NB4 (cell line): Measurements from ENCODE around the gene CENPF.

Source experiments
- DNase-seq: peaks from one replicate; pipeline ENCODE4 v3.0.0; 2010; ENCODE audit warnings: low read depth
- H3K4me3 ChIP-seq: one replicate; pipeline ENCODE4 v1.5.1; 2011; ENCODE audit warnings: mild to moderate bottlenecking, low read depth, low read length, moderate library complexity
- MYC ChIP-seq: IDR thresholded peaks from 2 replicates; pipeline ENCODE4 v1.6.1; 2011; ENCODE audit warnings: low read depth, low read length
- POLR2A ChIP-seq: IDR thresholded peaks from 2 replicates; pipeline ENCODE4 v1.6.1; 2011; ENCODE audit warnings: mild to moderate bottlenecking; ENCODE audit not compliant: insufficient read length; ENCODE audit errors: extremely low read depth
- TF ChIP-seq, protein P1 (sequence below): IDR thresholded peaks from one replicate; pipeline ENCODE4 v1.5.1; 2012; ENCODE audit warnings: low read depth, low read length
- TF ChIP-seq, protein P2 (sequence below): IDR thresholded peaks from 2 replicates; pipeline ENCODE4 v1.6.1; 2011; ENCODE audit warnings: low read depth, low read length

The CENPF gene

DNA sequence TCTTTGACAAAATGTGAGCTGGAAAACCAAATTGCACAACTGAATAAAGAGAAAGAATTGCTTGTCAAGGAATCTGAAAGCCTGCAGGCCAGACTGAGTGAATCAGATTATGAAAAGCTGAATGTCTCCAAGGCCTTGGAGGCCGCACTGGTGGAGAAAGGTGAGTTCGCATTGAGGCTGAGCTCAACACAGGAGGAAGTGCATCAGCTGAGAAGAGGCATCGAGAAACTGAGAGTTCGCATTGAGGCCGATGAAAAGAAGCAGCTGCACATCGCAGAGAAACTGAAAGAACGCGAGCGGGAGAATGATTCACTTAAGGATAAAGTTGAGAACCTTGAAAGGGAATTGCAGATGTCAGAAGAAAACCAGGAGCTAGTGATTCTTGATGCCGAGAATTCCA lies 42.7 kb downstream of the CENPF start:
- TF ChIP-seq POLR2A, result no peak
- no peak overlapping the region for H3K4me3 ChIP-seq
- DNase-seq, result no peak

DNA sequence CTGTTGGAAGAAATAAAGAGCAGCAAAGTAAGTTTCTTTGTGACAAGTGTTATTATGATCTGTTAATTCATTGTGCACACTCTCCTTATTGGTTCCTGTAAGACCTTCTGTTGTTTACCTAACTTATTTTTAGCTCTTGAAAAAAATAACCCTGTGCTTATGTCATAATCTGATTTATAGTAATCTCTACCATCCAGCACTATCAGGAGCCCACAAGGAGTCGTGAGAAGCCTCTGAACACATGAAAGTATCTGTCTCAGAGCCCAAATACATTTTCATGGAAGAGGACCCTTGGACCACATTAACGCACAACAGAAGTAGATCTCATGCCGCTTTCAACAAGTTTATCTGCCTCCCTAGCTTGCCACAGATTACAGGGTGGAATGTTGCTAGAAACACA lies 45.8 kb downstream of the CENPF start:
- TF ChIP-seq POLR2A (no peak), MYC (no peak)
- TF ChIP-seq, protein P1, sequence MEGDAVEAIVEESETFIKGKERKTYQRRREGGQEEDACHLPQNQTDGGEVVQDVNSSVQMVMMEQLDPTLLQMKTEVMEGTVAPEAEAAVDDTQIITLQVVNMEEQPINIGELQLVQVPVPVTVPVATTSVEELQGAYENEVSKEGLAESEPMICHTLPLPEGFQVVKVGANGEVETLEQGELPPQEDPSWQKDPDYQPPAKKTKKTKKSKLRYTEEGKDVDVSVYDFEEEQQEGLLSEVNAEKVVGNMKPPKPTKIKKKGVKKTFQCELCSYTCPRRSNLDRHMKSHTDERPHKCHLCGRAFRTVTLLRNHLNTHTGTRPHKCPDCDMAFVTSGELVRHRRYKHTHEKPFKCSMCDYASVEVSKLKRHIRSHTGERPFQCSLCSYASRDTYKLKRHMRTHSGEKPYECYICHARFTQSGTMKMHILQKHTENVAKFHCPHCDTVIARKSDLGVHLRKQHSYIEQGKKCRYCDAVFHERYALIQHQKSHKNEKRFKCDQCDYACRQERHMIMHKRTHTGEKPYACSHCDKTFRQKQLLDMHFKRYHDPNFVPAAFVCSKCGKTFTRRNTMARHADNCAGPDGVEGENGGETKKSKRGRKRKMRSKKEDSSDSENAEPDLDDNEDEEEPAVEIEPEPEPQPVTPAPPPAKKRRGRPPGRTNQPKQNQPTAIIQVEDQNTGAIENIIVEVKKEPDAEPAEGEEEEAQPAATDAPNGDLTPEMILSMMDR, result no peak
- TF ChIP-seq, protein P2, sequence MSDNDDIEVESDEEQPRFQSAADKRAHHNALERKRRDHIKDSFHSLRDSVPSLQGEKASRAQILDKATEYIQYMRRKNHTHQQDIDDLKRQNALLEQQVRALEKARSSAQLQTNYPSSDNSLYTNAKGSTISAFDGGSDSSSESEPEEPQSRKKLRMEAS, result no peak
- no peak overlapping the region for H3K4me3 ChIP-seq
- DNase-seq, result no peak

DNA sequence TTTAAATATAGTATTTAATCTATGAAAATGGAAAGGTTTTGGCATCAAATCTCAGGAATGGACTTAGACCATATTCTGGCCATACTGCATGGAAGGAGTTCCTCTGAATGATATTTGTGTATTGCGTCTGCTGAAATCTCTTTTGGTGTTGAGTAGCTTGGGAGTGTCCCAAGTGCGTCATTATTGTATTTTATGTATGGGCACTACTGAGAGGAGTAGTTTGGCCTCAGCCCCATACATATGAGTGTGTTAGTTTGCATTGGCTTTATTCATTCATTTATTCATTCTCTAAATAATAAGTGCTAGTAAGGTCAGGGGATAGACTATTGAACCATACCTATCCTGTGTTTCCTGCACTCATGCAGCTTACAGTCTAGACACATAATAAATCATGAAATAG lies 46.6 kb downstream of the CENPF start:
- no peak for TF ChIP-seq POLR2A
- TF ChIP-seq, protein P1, result no peak
- TF ChIP-seq MYC, result no peak
- TF ChIP-seq, protein P2, result no peak
- no peak for DNase-seq
- no peak overlapping the region for H3K4me3 ChIP-seq

DNA sequence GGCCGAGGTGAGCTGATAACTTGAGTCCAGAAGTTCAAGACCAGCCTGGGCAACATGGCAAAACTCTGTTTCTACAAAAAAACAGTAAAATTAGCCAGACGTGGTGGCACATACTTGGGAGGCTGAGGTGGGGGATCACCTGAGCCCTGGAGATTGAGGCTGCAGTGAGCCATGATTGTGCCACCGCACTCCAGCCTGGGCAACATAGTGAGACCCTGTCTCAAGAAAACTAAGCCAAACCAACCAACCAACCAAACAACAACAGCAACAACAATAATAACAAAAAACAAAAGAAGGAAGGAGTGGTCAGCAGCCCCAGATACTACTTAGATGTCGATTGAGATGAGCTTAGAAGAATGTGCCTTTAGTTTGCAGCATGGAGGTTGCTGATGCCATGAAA lies 47.7 kb downstream of the CENPF start:
- H3K4me3 ChIP-seq, result no peak overlapping the region
- DNase-seq, result no peak
- TF ChIP-seq, protein P2, result no peak
- TF ChIP-seq, protein P1, result no peak
- TF ChIP-seq MYC, result no peak
- TF ChIP-seq POLR2A, result no peak

DNA sequence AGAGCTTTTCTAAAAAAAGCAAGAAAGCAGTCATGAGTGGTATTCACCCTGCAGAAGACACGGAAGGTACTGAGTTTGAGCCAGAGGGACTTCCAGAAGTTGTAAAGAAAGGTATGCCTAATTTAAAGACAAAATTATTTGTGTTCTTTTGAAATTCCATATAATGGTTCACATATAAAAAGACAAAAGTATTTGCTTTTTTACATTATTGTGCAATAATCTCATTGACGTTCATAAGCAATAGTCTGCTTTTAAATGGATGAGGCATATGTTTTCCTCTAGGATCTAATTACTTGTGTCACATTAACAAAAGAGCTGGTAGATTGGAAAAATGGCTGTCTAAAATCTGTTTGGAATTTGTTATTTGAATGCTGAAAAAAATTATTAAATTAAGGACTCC lies 54.3 kb downstream of the CENPF start:
- no peak overlapping the region for H3K4me3 ChIP-seq
- DNase-seq, result no peak
- TF ChIP-seq MYC (no peak), POLR2A (no peak)
- TF ChIP-seq, protein P1, result no peak
- TF ChIP-seq, protein P2, result no peak

DNA sequence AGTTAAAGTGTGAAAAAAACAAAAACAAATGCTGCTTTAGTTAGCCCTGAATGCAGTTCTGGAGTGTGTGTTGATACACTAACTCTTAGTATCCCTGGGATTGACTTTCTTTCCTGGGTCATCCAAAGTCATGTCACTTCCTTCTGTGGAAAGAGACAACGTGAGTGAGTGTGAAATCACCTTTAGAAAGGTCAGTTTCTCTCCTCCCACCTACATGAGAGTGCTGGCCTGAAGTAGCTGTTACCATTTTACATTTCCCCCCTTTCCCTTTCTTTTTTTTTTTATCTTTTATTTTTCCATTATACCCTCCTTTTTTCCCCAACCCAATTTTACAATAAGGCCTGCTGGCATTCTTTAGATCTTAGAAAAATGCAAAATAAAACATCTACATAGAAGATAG lies 55.2 kb downstream of the CENPF start:
- H3K4me3 ChIP-seq, result no peak overlapping the region
- TF ChIP-seq, protein P1, result no peak
- no peak for TF ChIP-seq MYC
- no peak for TF ChIP-seq POLR2A
- TF ChIP-seq, protein P2, result no peak

More for the DNA sequence above, 55.2 kb downstream of the CENPF start:
- DNase-seq, result no peak
